Measurements from ENCODE around the gene AREL1.
A peak's percentile ranks its signal among the peaks of the same experiment; 100 is the strongest.

Gene AREL1

DNA sequence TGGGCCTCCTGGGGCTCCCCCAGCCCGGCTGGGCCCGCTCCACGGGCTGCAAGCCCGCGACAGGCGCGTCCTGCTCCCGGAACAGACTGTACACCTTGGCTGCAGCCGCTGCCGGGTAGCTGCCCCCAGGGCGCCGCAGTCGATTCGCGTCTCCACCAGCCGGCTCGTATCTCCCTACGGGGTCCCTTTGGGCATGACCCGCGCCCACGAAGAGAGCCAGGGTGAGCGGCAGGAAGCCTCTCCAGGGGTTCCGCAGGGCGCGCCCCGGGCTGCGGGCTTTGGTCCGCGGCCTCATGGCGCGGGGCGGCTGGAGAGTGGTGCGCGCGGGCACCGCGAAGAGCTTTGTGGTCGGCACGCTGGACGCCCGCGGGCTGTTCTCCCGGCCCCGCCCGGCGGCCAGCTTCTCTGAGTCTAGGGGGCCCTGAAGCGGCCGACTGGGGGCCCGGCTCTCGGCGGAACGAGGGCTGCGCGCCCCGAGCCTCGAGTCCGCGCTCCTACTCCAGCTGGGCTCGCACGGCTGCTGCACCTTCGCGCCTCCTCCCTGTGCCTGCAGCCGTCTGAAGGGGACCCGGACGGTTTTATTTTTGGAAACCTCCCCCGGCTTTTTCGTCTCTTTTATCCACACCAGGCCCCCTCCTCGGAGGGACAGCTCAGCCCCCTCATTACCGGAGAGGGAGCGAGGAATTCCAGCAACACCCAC lies 101.1 kb downstream of the AREL1 start, which contains the start of gene LTBP2:
Gene LTBP2 (minus strand): TSS at position 588 of the 700 bp plus-strand sequence. CDS start 293 bp downstream, at position 295.
- H3K27ac ChIP-seq (replicated peaks) = no peak within 1 kb of the TSS
- H3K27me3 ChIP-seq (ENCODE audit: insufficient read depth, poor library complexity, severe bottlenecking) = peaks cover 3% of the 10 kb centered on the region
- TF ChIP-seq, protein P1, sequence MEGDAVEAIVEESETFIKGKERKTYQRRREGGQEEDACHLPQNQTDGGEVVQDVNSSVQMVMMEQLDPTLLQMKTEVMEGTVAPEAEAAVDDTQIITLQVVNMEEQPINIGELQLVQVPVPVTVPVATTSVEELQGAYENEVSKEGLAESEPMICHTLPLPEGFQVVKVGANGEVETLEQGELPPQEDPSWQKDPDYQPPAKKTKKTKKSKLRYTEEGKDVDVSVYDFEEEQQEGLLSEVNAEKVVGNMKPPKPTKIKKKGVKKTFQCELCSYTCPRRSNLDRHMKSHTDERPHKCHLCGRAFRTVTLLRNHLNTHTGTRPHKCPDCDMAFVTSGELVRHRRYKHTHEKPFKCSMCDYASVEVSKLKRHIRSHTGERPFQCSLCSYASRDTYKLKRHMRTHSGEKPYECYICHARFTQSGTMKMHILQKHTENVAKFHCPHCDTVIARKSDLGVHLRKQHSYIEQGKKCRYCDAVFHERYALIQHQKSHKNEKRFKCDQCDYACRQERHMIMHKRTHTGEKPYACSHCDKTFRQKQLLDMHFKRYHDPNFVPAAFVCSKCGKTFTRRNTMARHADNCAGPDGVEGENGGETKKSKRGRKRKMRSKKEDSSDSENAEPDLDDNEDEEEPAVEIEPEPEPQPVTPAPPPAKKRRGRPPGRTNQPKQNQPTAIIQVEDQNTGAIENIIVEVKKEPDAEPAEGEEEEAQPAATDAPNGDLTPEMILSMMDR (IDR thresholded peaks at IDR 0.05; ENCODE audit: insufficient read depth, low read length) = no peak
- TF ChIP-seq SPI1 (IDR thresholded peaks at IDR 0.05; ENCODE audit: borderline replicate concordance, low read depth) = no peak
- TF ChIP-seq, protein P2, sequence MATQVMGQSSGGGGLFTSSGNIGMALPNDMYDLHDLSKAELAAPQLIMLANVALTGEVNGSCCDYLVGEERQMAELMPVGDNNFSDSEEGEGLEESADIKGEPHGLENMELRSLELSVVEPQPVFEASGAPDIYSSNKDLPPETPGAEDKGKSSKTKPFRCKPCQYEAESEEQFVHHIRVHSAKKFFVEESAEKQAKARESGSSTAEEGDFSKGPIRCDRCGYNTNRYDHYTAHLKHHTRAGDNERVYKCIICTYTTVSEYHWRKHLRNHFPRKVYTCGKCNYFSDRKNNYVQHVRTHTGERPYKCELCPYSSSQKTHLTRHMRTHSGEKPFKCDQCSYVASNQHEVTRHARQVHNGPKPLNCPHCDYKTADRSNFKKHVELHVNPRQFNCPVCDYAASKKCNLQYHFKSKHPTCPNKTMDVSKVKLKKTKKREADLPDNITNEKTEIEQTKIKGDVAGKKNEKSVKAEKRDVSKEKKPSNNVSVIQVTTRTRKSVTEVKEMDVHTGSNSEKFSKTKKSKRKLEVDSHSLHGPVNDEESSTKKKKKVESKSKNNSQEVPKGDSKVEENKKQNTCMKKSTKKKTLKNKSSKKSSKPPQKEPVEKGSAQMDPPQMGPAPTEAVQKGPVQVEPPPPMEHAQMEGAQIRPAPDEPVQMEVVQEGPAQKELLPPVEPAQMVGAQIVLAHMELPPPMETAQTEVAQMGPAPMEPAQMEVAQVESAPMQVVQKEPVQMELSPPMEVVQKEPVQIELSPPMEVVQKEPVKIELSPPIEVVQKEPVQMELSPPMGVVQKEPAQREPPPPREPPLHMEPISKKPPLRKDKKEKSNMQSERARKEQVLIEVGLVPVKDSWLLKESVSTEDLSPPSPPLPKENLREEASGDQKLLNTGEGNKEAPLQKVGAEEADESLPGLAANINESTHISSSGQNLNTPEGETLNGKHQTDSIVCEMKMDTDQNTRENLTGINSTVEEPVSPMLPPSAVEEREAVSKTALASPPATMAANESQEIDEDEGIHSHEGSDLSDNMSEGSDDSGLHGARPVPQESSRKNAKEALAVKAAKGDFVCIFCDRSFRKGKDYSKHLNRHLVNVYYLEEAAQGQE (IDR thresholded peaks at IDR 0.05; ENCODE audit: insufficient replicate concordance, low read depth) = no peak
- TF ChIP-seq GABPA (IDR thresholded peaks at IDR 0.05; ENCODE audit: low read depth) = no peak
- TF ChIP-seq POLR2AphosphoS5 (IDR thresholded peaks at IDR 0.05; ENCODE audit: low read depth) = no peak
- H3K4me3 ChIP-seq (replicated peaks; ENCODE audit: insufficient read depth, low read length) = peak within 1 kb of the TSS; percentile 50
- no peak for DNase-seq (ENCODE audit: low read depth in 1 of 2, low spot score in 1 of 2)
